GM23338 (cell line): ENCODE data around the gene VARS2. TPM values are rescaled to one million over a fixed set of nuclear protein-coding genes. Genes with fewer than 3 reads are reported as not detected.

Source experiments
- ATAC-seq: fragments of 200-7000 bp; cut with Tn5 transposase; 3 replicates; pipeline ENCODE4 v1.9.1; 2020
- DNase-seq: peaks from one replicate; pipeline ENCODE4 v3.0.0-alpha.2; 2015; ENCODE audit warnings: low spot score
- H2AFZ ChIP-seq: fragments of 200-600 bp; sonication (generic); 2 replicates; pipeline ENCODE4 v1.8.0; 2016; ENCODE audit warnings: antibody characterized with exemption, mild to moderate bottlenecking, moderate library complexity
- H3F3A ChIP-seq: fragments of 200-600 bp; sonication (generic); replicated peaks from 2 replicates; pipeline ENCODE4 v1.8.0; 2017; ENCODE audit warnings: antibody characterized with exemption, mixed run types, low read depth
- H3K27ac ChIP-seq: fragments of 200-600 bp; sonication (generic); 2 replicates; pipeline ENCODE4 v1.6.1; 2016; ENCODE audit warnings: low read depth
- H3K27me3 ChIP-seq: fragments of 200-600 bp; sonication (generic); 2 replicates; pipeline ENCODE4 v1.8.0; 2016; ENCODE audit warnings: mild to moderate bottlenecking, mixed run types, moderate library complexity; ENCODE audit not compliant: insufficient read depth
- H3K36me3 ChIP-seq: fragments of 200-600 bp; sonication (generic); 2 replicates; pipeline ENCODE4 v1.8.0; 2016; ENCODE audit warnings: mild to moderate bottlenecking; ENCODE audit not compliant: insufficient read depth
- H3K4me1 ChIP-seq: fragments of 200-600 bp; sonication (generic); 2 replicates; pipeline ENCODE4 v1.8.0; 2016; ENCODE audit warnings: mild to moderate bottlenecking, moderate library complexity; ENCODE audit not compliant: insufficient read depth
- H3K4me2 ChIP-seq: fragments of 200-600 bp; sonication (generic); 2 replicates; pipeline ENCODE4 v1.7.1; 2017; ENCODE audit warnings: mixed run types
- H3K4me3 ChIP-seq: fragments of 200-600 bp; sonication (generic); 2 replicates; pipeline ENCODE4 v1.6.1; 2016; ENCODE audit warnings: mixed run types
- H3K79me2 ChIP-seq: fragments of 200-600 bp; sonication (generic); replicated peaks from 2 replicates; pipeline ENCODE4 v1.8.0; 2017; ENCODE audit warnings: mild to moderate bottlenecking; ENCODE audit not compliant: insufficient read depth
- H3K9me2 ChIP-seq: fragments of 200-600 bp; sonication (generic); 2 replicates; pipeline ENCODE4 v1.8.0; 2017; ENCODE audit not compliant: insufficient read depth
- H4K20me1 ChIP-seq: fragments of 200-600 bp; sonication (generic); replicated peaks from 2 replicates; pipeline ENCODE4 v1.8.0; 2017; ENCODE audit warnings: mild to moderate bottlenecking; ENCODE audit not compliant: insufficient read depth
- H3K27ac Mint-ChIP-seq: 2 replicates; pipeline ENCODE4 v1.8.0; 2020; ENCODE audit warnings: inconsistent platforms, mild to moderate bottlenecking, moderate library complexity, mixed read lengths
- H3K27me3 Mint-ChIP-seq: 3 replicates; pipeline ENCODE4 v1.8.0; 2022; ENCODE audit warnings: low read depth, mild to moderate bottlenecking, moderate library complexity, mixed read lengths, inconsistent platforms; ENCODE audit not compliant: insufficient read depth, poor library complexity
- H3K36me3 Mint-ChIP-seq: 3 replicates; pipeline ENCODE4 v1.8.0; 2021; ENCODE audit warnings: low read depth, mild to moderate bottlenecking, inconsistent platforms, moderate library complexity, mixed read lengths
- H3K4me1 Mint-ChIP-seq: 3 replicates; pipeline ENCODE4 v1.8.0; 2020; ENCODE audit warnings: mild to moderate bottlenecking, inconsistent platforms, mixed read lengths
- H3K4me3 Mint-ChIP-seq: 3 replicates; pipeline ENCODE4 v1.8.0; 2021; ENCODE audit warnings: moderate library complexity, mild to moderate bottlenecking, inconsistent platforms, mixed read lengths
- H3K9me3 Mint-ChIP-seq: 3 replicates; pipeline ENCODE4 v1.8.0; 2020; ENCODE audit warnings: moderate library complexity, mild to moderate bottlenecking, inconsistent platforms, mixed read lengths
- CREB1 ChIP-seq: fragments of 250-450 bp; sonication (Bioruptor Pico); IDR thresholded peaks from 2 replicates; pipeline ENCODE4 v1.5.0; 2020; ENCODE audit warnings: low read depth, mild to moderate bottlenecking, moderate library complexity
- ETS1 ChIP-seq: IDR thresholded peaks from 2 replicates; pipeline ENCODE4 v1.6.1; 2016; ENCODE audit warnings: antibody characterized with exemption
- EZH2 ChIP-seq: fragments of 200-600 bp; sonication (generic); IDR thresholded peaks from one replicate; pipeline ENCODE4 v1.8.0; 2017; ENCODE audit warnings: antibody characterized with exemption, mild to moderate bottlenecking, low read depth; ENCODE audit not compliant: unreplicated experiment
- EZH2phosphoT487 ChIP-seq: fragments of 200-600 bp; sonication (generic); IDR thresholded peaks from one replicate; pipeline ENCODE4 v1.8.1; 2018; ENCODE audit warnings: antibody characterized with exemption; ENCODE audit not compliant: unreplicated experiment
- JUNB ChIP-seq: IDR thresholded peaks from one replicate; pipeline ENCODE4 v1.6.1; 2016; ENCODE audit warnings: antibody characterized with exemption; ENCODE audit not compliant: unreplicated experiment
- NANOG ChIP-seq: IDR thresholded peaks from 2 replicates; pipeline ENCODE4 v1.6.1; 2016; ENCODE audit warnings: antibody characterized with exemption, borderline replicate concordance
- POLR2AphosphoS5 ChIP-seq: IDR thresholded peaks from 2 replicates; pipeline ENCODE4 v1.6.1; 2016; ENCODE audit warnings: antibody characterized with exemption, low read depth
- STAT1 ChIP-seq: IDR thresholded peaks from one replicate; pipeline ENCODE4 v1.6.1; 2016; ENCODE audit warnings: antibody characterized with exemption; ENCODE audit not compliant: unreplicated experiment
- ZNF114 ChIP-seq: fragments of 250-450 bp; sonication (Bioruptor Pico); IDR thresholded peaks from 2 replicates; pipeline ENCODE4 v1.5.0; 2020; ENCODE audit warnings: mild to moderate bottlenecking, moderate library complexity
- ZNF331 ChIP-seq: fragments of 250-450 bp; sonication (Bioruptor Pico); IDR thresholded peaks from 2 replicates; pipeline ENCODE4 v1.5.0; 2020; ENCODE audit warnings: low read depth, mild to moderate bottlenecking, moderate library complexity
- ZNF462 ChIP-seq: fragments of 250-450 bp; sonication (Bioruptor Pico); IDR thresholded peaks from 2 replicates; pipeline ENCODE4 v1.5.0; 2020; ENCODE audit warnings: mild to moderate bottlenecking, moderate library complexity
- polyA plus RNA-seq: library from polyadenylated mRNA; unstranded; fragments of >200 nt; fragmentation: Nextera tagmentation; extraction: Ambion mirVana; gene quantifications from 2 replicates; pipeline ENCODE4 v1.2.1, GENCODE V29; 2016
- total RNA-seq: library from RNA; depleted of rRNA; stranded (reverse); fragments of >200 nt; shearing (Covaris generic); gene quantifications from 2 replicates; pipeline ENCODE4 v1.2.3, GENCODE V29; 2014
- TF ChIP-seq, protein P1 (sequence below), 2 experiments: fragments of 200-600 bp in 1 of 2; sonication (generic) in 1 of 2; conservative IDR thresholded peaks; 2 replicates each; pipeline versions ENCODE4 v1.5.1 to v1.6.1; 2016 to 2017; ENCODE audit warnings: antibody characterized with exemption in 2 of 2, low read depth in 2 of 2, mild to moderate bottlenecking in 2 of 2, moderate library complexity in 1 of 2
- TF ChIP-seq, protein P2 (sequence below): IDR thresholded peaks from one replicate; pipeline ENCODE4 v1.6.1; 2018; ENCODE audit warnings: antibody characterized with exemption; ENCODE audit not compliant: unreplicated experiment

The VARS2 gene
- total and polyA plus RNA-seq, 2 experiments from 2014 or later: 13.7 to 36.4 TPM

- peaks cover 7% of the 10 kb centered on the region for H3K27me3 Mint-ChIP-seq
- Histone ChIP-seq H3K36me3 (no peaks in the 10 kb centered on the region), H2AFZ (no peak overlapping the region)
These were observed 18.8 kb downstream of the VARS2 start for GRCh38 chr6:30932665-30933365.

More at GRCh38 chr6:30932665-30933365, 18.8 kb downstream of the VARS2 start:
- DNase-seq (no peak), ATAC-seq (no peak)
- Histone ChIP-seq H3K4me3 (no peak overlapping the region), H4K20me1 (no peaks in the 10 kb centered on the region), H3K4me2 (no peak overlapping the region), H3K79me2 (no peaks in the 10 kb centered on the region), H3K9me2 (no peaks in the 10 kb centered on the region), H3K27ac (no peak overlapping the region), H3K4me1 (peaks cover 3% of the 10 kb centered on the region; the same call in 1 of the 2 replicates), H3F3A (no peaks in the 10 kb centered on the region), H3K27me3 (no peaks in the 10 kb centered on the region)
- H3K4me1 Mint-ChIP-seq: peaks cover 16% of the 10 kb centered on the region
- H3K27ac Mint-ChIP-seq: no peak overlapping the region
- peaks cover 16% of the 10 kb centered on the region for H3K36me3 Mint-ChIP-seq
- H3K4me3 Mint-ChIP-seq: no peak overlapping the region
- H3K9me3 Mint-ChIP-seq: peaks cover 14% of the 10 kb centered on the region
- TF ChIP-seq JUNB: no peak
- TF ChIP-seq NANOG: no peak
- no peak for TF ChIP-seq ZNF114 (CRISPR knock-in tag)
- TF ChIP-seq EZH2: no peak
- TF ChIP-seq CREB1: no peak
- no peak for TF ChIP-seq POLR2AphosphoS5
- no peak for TF ChIP-seq EZH2phosphoT487
- TF ChIP-seq, protein P1, sequence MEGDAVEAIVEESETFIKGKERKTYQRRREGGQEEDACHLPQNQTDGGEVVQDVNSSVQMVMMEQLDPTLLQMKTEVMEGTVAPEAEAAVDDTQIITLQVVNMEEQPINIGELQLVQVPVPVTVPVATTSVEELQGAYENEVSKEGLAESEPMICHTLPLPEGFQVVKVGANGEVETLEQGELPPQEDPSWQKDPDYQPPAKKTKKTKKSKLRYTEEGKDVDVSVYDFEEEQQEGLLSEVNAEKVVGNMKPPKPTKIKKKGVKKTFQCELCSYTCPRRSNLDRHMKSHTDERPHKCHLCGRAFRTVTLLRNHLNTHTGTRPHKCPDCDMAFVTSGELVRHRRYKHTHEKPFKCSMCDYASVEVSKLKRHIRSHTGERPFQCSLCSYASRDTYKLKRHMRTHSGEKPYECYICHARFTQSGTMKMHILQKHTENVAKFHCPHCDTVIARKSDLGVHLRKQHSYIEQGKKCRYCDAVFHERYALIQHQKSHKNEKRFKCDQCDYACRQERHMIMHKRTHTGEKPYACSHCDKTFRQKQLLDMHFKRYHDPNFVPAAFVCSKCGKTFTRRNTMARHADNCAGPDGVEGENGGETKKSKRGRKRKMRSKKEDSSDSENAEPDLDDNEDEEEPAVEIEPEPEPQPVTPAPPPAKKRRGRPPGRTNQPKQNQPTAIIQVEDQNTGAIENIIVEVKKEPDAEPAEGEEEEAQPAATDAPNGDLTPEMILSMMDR (conservative IDR thresholded peaks at IDR 0.05; ENCODE audit: low read depth in 2 of 2): no peak
- no peak for TF ChIP-seq ZNF331 (CRISPR knock-in tag)
- TF ChIP-seq, protein P2, sequence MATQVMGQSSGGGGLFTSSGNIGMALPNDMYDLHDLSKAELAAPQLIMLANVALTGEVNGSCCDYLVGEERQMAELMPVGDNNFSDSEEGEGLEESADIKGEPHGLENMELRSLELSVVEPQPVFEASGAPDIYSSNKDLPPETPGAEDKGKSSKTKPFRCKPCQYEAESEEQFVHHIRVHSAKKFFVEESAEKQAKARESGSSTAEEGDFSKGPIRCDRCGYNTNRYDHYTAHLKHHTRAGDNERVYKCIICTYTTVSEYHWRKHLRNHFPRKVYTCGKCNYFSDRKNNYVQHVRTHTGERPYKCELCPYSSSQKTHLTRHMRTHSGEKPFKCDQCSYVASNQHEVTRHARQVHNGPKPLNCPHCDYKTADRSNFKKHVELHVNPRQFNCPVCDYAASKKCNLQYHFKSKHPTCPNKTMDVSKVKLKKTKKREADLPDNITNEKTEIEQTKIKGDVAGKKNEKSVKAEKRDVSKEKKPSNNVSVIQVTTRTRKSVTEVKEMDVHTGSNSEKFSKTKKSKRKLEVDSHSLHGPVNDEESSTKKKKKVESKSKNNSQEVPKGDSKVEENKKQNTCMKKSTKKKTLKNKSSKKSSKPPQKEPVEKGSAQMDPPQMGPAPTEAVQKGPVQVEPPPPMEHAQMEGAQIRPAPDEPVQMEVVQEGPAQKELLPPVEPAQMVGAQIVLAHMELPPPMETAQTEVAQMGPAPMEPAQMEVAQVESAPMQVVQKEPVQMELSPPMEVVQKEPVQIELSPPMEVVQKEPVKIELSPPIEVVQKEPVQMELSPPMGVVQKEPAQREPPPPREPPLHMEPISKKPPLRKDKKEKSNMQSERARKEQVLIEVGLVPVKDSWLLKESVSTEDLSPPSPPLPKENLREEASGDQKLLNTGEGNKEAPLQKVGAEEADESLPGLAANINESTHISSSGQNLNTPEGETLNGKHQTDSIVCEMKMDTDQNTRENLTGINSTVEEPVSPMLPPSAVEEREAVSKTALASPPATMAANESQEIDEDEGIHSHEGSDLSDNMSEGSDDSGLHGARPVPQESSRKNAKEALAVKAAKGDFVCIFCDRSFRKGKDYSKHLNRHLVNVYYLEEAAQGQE: no peak
- TF ChIP-seq ETS1: no peak
- TF ChIP-seq ZNF462 (CRISPR knock-in tag): no peak
- TF ChIP-seq STAT1: no peak
